Islet of Langerhans (tissue), 1 donor: ENCODE data around the gene IL6.
"Not testable (repeated sequence)": the region's sequence is repeated elsewhere in the genome, so short reads cannot be mapped to it uniquely, and the experiment has no call there.

ENCODE experiments used
- FAIRE-seq: peaks from one replicate; lab custom pipeline; 2011; peaks lifted over from hg19 to GRCh38; lab: Jason Lieb, UNC

Gene IL6

DNA sequence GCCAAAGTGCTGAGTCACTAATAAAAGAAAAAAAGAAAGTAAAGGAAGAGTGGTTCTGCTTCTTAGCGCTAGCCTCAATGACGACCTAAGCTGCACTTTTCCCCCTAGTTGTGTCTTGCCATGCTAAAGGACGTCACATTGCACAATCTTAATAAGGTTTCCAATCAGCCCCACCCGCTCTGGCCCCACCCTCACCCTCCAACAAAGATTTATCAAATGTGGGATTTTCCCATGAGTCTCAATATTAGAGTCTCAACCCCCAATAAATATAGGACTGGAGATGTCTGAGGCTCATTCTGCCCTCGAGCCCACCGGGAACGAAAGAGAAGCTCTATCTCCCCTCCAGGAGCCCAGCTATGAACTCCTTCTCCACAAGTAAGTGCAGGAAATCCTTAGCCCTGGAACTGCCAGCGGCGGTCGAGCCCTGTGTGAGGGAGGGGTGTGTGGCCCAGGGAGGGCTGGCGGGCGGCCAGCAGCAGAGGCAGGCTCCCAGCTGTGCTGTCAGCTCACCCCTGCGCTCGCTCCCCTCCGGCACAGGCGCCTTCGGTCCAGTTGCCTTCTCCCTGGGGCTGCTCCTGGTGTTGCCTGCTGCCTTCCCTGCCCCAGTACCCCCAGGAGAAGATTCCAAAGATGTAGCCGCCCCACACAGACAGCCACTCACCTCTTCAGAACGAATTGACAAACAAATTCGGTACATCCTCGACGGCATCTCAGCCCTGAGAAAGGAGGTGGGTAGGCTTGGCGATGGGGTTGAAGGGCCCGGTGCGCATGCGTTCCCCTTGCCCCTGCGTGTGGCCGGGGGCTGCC is at the start of gene IL6:
TSS of gene IL6 (plus strand) at position 294 of the 807 bp plus-strand sequence. CDS start at position 357, 63 bp downstream.
- FAIRE-seq, result no peak

DNA sequence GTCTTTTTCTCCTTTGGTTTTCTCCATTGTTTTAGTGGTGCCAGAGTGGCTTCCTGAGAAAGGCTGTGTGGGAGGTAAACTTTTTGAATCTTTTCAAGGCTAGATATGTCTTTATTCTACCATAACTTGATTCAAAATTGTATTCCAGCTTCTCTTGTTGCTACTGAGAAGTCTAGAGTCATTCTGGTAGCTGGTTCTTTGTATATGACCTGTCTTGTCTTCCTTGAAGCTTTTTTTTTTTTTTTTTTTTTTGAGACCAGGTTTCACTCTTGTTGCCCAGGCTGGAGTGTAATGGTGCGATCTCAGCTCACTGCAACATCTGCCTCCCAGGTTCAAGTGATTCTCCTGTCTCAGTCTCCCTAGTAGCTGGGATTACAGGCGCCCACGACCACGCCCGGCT is 49.7 kb upstream of the IL6 start:
- FAIRE-seq, result not testable (repeated sequence)

DNA sequence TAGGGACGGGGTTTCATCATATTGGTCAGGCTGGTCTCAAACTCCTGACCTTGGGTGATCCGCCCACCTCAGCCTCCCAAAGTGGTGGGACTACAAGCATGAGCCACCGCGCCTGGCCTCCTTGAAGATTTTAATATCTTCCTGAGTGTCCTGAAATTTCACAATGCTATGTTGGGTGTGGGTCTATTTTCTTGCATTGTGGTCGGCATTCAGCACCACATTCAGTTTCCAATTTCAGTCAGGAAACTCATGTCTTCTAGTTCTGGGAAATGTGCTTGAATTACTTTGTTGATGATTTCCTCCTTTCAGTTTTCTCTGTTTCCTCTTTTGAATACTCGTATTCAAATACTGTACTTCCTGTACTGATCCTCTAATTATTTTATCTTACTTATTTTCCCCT is 49.3 kb upstream of the IL6 start:
- no peak for FAIRE-seq

DNA sequence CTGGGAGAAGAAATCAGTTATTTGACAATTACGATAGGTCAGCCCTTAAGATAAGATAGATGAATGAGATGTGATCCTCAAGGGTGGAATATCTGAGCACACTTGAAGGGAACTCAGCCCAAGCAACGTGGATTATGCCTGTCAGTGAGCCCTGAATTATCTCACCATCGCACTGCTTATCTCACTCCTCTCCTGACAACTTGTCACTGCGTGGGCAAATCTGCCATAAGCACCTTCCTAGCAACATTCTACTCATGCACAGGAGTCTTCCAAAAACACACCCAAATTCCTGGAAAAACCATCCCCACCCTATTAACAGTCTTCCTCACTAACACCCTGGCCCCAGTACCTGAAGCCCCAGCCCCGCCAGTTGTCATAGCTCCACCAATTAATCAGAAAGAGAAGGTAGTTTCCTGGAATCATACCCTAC is 46.5 kb upstream of the IL6 start:
- FAIRE-seq, result no peak

DNA sequence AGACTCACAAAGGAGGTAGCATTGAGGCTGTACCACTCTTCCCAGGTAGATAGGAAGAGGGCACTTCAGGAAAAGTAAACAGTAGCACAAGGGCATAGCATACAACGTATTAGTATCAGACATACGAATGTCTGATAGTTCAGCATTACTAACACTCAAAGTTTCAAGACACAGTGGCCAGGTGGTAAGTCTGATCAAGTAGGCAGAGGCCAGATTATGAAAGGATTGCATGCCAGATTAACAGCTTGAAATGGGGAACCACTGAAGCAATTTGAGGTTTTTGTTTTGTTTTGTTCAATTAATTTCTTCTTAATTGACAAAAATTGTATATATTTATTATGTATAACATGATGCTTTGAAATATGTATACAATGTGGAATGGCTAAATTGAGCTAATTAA is 45.7 kb upstream of the IL6 start:
- FAIRE-seq, result no peak

DNA sequence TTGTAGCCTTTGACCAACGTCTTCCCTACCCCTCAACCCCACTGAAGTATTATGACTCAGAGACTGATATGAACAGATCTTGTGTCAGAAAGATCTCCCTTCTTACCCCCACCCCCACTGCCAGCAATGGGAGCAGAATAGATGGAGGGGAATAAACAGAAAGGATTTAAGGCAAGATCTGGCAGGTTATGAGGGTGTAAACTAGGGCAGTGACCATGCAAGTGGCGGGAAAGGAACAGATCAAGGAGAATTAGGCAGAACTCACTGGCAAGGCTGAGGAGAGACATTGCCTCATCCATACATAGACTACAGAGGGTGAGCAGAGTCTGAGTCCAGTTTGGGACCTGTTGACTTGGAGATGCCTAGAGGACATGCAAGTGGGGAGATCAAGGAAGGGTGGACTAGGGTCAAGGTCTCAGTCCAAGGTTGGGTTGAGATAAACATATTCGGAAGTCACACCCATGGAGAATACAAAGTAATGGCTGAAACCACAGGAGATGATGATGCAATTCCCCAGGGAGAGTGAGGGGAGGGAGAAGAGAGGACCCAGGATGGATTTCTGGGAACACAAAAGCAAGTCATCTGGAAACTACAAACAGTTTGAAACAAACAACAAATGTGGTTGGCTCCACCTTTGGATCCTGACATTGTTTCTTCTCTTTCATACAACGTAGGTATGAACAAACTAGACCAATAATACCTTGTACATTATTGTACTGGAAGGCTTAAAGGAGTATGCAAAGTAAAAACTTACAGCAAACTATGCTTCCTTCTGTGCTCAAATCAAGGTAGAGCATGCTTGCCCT is 44.9 kb upstream of the IL6 start:
- FAIRE-seq, result no peak

DNA sequence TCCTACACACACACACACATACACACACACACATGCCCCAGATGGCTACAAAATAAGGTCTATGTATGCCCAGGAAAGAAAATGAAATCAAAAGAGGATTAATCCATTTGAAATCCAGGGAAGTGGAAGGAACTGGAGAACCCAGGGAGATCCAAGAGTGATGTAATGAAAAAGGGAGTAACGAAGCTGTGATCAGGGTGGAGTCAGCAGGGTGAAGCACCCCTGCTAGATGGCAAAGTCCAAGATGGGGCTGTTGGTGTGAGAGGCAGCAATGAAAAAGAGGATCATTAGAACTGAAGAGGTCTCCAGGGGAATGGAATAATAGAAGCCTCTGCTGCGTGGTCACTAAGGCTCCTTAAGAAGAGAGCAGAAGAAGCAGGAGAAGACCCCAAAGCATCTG is 43.6 kb upstream of the IL6 start:
- FAIRE-seq, result no peak

DNA sequence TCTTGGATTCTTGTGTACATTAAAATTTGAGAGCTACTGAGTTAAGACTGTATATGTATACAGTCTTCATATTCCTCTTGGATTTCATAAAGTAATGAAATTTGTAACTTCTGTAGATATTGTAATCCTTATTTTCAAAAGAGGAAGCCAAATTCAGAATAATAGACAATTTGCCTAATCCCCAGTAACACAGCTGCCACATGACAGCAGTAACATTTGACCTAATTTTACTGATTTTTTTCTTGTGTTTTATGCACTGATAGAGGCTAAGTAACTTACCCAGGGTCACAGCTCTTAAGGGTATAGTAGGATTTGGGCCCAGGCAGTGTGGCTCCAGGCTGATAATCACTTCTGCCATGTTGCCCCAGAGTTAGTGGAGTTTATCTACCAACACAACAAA is 40.4 kb upstream of the IL6 start:
- no peak for FAIRE-seq

DNA sequence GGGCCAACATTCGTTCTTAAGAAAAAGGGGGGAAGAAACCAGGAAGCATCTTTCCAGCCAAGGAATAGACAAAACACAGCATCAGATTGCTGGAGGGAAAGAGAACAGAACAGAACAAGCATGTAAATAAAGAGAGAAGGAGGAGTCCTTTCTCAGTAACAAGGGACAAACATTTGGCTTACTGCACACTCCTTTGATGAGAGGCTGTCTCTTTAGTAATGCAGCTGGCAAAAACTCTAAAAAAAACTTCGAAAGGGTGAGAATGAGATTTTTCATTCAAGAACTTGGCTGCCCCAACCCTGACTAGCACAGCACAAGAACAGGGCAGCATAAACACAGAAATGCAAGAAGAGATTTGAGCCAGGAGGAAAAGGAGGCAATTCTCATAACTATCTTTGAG is 38.9 kb upstream of the IL6 start:
- no peak for FAIRE-seq

DNA sequence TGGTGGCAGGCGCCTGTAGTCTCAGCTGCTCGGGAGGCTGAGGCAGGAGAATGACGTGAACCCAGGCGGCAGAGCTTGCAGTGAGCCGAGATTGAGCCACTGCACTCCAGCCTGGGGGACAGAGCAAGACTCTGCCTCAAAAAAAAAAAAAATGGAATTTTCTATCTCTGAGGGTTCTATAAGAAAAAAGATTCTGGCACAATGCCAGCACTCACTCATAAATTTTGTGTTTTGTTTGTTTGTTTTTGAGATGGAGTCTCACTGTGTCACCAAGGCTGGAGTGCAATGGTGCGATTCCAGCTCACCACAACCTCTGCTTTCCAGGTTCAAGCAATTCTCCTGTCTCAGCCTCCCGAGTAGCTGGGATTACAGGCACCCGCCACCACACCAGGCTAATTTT is 38.1 kb upstream of the IL6 start:
- not testable (repeated sequence) for FAIRE-seq

DNA sequence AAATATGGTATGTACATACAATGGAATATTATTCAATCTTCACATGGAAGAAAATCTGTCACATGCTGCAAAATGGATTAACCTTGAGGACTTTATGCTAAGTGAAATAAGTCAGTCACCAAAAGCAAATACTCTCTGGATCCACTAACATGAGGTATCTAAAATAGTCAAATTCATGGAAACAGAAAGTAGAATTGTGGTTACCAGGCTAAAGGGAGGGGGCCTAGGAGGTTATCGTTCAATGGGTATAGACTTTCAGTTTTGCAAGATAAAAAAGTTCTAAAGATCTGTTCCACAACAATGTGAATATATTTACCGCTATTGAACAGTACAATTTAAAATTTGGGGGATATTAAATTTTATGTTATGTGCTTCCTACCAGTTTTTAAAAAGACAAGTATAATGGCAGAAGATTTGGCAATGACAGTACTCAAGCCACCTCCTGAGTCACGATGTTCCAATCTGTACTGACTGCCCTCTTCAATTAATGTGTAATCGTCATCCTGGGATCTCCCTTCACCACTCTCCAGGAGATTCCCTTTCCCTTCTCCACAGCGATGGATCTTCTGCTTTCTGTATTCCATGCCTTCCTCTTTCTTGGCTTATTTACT is 32.3 kb upstream of the IL6 start:
- FAIRE-seq, result no peak

DNA sequence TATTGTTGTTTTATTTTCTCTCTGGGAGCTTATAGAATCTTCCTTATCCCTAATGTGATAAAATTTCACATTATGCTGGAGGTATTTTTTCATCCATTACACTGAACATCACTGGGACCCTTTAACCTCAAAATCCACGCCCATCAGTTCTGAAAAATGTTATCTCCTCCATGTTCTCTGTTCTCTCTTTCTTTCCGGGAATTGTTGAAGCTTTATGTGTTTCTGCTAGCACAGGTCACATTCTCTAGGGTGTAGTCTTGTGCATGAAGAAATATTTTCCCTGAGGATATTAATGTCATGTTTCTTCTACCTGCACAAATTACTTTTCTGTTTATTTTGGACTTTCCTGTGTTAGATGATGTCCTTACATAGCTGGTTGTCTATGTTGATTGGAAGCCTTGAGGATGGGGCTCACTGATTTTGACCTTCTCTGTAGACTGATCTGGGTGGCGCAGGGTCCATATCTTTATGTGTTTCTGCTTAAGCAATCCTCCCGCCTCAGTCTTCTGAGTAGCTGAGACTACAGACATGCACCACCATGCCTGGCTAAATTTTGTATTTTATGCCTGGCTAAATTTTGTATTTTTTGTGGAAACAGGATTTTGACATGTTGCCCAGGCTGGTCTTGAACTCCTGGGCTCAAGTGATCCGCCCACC is 31.4 kb upstream of the IL6 start:
- FAIRE-seq, result no peak

DNA sequence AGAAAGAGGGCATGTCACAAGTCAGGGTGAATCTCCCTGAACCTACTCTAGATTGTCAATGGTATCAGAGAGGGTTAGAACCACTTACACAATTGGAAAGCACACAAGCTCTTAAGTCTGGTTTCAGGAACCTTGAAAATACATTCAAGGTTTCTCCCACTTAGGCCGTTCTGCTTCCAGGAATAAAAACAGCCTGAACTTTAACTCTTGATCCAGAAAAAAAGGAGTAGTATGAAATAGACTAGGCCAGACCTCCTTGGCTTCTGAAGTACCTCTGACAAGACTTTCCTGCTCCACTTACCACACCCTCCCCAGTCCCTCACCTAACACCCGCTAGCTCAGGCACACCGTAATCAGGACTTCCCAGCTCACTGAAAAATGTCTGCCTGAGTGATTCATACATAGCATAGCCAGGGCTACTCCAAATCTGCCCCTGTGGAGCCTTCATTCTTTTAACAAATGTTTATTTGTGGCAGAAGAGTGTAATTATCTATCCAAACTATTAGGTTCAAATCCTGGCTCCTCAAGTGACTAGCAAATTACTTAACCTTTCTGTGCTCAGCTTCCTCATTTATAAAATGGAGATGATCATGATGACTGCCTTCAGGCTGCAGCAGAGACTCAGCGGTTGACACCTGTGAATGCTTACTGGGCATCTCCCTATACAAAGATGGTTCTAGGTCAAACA is 30.3 kb upstream of the IL6 start:
- no peak for FAIRE-seq

DNA sequence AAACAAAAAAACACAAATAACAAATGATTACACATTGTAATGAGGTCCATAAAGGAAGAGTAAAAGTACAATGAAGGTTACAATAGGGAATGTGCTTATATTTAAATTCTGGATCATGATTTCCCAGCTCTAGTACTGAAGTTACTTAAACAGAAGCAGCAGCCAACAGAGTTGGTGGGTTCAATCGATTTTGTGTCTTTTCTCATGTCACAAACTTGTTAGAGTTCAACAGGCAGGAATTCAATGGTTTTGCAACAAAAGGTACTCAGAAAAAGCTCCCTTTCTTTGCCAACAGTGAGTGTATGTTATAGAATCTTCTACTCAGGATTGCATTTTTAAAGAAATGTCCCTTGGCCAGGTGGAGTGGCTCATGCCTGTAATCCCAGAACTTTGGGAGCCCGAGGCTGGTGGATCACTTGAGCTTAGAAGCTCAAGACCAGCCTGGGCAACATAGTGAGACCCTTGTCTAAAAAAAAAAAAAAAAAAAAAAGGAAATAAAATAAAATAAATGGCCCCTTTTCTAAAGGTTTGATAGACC is 29.6 kb upstream of the IL6 start:
- FAIRE-seq, result no peak

DNA sequence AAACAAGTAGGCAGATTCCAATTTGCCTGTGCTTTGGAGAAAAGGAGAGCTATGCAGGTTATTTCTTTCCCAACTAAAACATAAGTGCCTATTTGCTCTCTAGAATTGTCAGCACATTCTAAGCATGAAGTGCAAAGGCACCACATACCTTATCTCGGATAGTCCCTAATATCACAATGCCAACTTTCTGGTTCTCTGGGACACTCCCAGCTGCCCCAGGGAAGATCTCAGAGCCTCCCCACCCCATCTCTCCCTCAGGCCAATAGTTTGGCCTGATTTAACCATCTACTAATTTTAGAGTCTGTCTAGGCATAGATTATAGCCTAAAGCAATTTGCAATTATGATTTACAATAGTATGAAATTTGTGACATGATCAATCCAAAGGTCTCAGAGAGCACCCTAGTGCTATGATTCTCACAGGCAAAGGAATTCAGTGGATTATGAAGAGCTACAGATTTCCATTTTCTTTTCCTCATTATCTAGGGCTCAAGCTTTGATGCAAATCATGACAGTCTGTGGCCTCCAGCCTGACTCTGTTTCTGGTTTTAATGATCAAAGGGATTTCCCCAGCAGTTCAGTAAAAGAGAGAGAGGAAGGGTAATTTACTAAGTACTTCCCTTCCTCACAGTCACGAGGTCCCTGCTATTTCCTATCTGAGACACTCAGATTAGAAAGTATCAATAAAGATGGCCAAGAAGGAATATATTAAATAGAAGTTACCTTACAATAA is 29.0 kb upstream of the IL6 start:
- no peak for FAIRE-seq

DNA sequence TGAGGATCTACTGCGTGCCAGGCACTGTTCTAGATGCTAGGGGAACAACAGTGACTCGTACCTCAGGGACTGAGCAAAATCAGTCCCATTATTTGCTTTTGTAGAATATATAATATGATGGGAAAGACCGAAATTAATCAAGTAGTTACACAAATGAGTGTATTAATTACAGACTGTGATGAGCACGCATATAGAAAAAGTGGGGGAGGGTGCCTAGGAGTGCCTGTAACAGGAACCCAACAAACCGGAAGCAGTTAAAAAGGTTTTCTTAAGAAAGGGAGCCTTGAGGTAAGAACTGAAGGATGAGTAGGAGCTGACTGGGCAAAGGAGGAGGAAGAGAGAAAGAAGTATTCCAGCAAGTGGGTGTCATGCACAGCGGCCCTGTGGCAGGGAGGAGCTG is 28.2 kb upstream of the IL6 start:
- FAIRE-seq, result no peak

DNA sequence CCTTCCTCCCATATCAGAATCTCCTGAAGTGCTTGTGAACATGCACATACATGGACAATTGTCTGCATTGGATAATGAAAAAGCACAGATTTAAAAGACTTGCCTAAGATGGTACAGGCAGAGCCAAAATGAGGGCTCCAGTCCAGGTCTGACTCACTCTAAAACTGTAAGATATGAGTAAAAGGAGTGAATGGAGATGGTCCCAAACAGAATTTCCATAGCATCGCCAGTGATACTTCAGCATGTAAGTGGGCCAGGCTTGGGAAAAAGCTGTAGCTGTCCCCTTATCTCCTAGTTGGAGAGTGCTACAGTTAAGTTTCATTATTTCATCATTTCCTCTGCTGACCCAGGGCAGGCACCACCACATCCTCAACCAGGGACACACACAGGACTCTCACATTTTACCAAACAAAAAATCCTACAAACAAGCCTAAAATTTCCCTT is 26.4 kb upstream of the IL6 start:
- FAIRE-seq, result no peak

DNA sequence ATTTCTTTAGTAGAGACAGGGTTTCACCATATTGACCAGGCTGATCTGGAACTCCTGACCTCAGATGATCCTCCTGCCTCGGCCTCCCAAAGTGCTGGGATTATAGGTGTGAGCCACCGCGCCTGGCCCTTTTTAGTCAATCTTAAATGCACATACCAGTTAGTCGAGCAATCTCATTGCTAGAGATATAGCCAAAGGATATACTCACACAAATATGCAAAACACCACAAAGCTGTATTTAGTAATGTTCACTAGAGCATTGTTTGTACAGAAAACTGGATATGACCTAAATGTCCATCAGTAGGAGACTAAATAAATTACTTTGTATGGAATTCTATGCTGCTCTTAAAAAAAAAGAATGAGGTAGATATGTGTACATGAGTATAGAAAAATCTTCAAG is 24.5 kb upstream of the IL6 start:
- FAIRE-seq, result no peak

DNA sequence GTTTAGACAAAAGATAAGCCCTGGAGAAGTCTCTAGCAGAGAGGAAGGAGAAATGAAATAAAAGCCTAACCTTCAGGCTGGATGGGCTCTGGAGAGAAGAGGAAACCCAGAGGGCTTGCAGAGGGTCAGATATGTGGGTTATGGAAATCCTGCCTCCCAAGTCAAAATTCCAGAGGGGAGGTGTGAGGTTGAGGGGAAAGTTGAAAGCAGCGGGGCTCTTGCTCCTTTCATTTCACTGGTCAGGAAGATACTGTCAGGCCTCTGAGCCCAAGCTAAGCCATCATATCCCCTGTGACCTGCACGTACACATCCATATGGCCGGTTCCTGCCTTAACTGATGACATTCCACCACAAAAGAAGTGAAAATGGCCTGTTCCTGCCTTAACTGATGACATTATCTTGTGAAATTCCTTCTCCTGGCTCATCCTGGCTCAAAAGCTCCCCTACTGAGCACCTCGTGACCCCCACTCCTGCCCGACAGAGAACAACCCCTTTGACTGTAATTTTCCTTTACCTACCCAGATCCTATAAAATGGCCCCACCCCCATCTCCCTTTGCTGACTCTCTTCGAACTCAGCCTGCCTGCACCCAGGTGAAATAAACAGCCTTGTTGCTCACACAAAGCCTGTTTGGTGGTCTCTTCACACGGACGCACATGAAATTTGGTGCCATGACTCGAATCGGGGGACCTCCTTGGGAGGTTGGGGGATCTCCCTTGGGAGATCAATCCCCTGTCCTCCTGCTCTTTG is 23.7 kb upstream of the IL6 start:
- not testable (repeated sequence) for FAIRE-seq

DNA sequence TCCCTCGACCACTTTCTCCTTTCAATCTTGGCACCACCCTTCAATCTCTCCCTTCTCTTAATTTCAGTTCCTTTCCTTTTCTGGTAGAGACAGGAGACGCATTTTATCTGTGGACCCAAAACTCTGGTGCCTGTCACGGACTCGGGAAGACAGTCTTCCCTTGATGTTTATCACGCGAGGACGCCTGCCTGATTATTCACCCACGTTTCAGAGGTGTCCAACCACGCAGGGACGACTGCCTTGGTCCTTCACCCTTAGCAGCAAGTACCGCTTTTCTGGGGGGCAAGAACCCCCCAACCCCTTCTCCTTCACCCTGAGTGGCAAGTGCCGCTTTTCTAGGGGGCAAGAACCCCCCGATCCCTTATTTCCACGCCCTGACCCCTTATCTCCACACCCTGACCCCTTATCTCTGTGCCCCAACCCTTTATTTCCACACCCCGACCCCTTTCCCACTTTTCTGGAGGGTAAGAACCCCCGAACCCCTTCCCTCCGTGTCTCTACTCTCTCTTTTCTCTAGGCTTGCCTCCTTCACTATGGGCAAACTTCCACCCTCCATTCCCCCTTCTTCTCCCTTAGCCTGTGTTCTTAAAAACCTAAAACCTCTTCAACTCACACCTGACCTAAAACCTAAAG is 22.9 kb upstream of the IL6 start:
- not testable (repeated sequence) for FAIRE-seq
